Fibroblast of lung (primary cell): ENCODE results near the gene DCXR.

Source experiments
- EZH2 ChIP-seq: IDR thresholded peaks from 2 replicates; pipeline ENCODE4 v1.5.1; 2012; ENCODE audit warnings: low read length, control low read depth, mild to moderate bottlenecking; ENCODE audit errors: missing control alignments
- TF ChIP-seq, protein P1 (sequence below), 2 donors: IDR thresholded peaks in 1 of 2; conservative IDR thresholded peaks in 1 of 2; 1 replicate in 1 of 2; 2 replicates in 1 of 2; pipeline ENCODE4 v1.5.1; 2011 to 2012; ENCODE audit warnings: low read length in 2 of 2, control low read depth in 1 of 2, inconsistent platforms in 1 of 2, low read depth in 1 of 2, mild to moderate bottlenecking in 1 of 2

DNA sequence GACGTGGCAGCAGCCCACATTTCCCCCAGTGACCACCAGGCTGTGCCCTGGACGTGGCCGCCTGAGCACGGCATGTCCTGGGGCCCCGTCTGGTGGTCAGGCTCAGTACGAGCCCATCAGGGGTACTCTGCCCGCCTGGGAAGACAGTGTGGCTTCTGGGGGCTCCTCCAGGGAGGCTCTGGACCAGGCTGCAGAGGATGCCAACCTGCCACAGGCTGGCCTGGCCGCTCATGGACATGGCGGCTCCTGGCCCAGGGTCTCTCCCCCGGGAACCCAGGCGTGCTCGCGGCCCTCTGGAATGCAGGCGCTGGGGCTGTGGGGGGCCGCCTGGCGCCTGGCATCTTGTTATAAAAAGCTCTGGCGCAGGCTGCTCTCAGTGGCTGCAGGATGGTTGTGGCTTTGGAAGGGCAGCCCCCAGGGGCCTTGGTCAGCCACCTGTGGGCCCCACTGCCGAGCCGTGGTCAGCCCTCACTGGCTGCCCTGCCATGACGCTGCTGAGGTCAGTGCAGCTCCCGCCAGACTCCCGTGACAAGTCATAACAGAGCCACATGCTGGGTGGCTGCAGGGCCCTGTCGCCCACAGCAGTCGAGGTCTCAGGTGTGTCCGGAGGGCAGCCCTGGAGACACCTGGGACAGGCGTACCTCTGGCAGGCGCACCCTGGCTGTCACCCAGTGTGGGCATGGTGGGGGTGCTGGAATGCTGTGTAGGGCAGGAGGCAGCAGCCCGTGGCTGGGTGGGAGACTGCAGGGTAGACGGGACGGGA, 29.8 kb downstream of the DCXR start:
- TF ChIP-seq, protein P1, sequence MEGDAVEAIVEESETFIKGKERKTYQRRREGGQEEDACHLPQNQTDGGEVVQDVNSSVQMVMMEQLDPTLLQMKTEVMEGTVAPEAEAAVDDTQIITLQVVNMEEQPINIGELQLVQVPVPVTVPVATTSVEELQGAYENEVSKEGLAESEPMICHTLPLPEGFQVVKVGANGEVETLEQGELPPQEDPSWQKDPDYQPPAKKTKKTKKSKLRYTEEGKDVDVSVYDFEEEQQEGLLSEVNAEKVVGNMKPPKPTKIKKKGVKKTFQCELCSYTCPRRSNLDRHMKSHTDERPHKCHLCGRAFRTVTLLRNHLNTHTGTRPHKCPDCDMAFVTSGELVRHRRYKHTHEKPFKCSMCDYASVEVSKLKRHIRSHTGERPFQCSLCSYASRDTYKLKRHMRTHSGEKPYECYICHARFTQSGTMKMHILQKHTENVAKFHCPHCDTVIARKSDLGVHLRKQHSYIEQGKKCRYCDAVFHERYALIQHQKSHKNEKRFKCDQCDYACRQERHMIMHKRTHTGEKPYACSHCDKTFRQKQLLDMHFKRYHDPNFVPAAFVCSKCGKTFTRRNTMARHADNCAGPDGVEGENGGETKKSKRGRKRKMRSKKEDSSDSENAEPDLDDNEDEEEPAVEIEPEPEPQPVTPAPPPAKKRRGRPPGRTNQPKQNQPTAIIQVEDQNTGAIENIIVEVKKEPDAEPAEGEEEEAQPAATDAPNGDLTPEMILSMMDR (conservative IDR thresholded peaks at IDR 0.05 in 1 of 2, IDR thresholded peaks at IDR 0.05 in 1 of 2; ENCODE audit: low read depth in 1 of 2, low read length in 2 of 2): no peak
- TF ChIP-seq EZH2: no peak
